ENCODE results near the gene SLC47A2. TPM values are rescaled to one million over a fixed set of nuclear protein-coding genes. Genes with fewer than 3 reads are reported as not detected.

Gene SLC47A2
- total and polyA plus RNA-seq, 2 of the 13 experiments (the other 11 are each of a cell fraction or from before 2014, with no cell fraction given) = 0.04 TPM; not detected in 1

- peak; percentile 68; the same call in 1 of the 2 replicates for TF ChIP-seq ZBTB33 (CRISPR knock-in tag; IDR thresholded peaks at IDR 0.05)
- TF ChIP-seq PRMT3 (CRISPR knock-in tag; IDR thresholded peaks at IDR 0.05; ENCODE audit: borderline replicate concordance, low read depth) = no peak
- no peak for TF ChIP-seq ZNF335 (CRISPR knock-in tag; IDR thresholded peaks at IDR 0.05)
- no peak for TF ChIP-seq SMARCE1 (IDR thresholded peaks at IDR 0.05; ENCODE audit: borderline replicate concordance)
- 0 out of 2 replicates have a peak, but pooled peaks have one; percentile 4 for TF ChIP-seq ZNF687 (CRISPR knock-in tag; IDR thresholded peaks at IDR 0.05)
- Histone ChIP-seq H3K79me2 (ENCODE audit: insufficient read depth, low read length) (no peaks in the 10 kb centered on the region), H3K36me3 (replicated peaks in 1 of 2; ENCODE audit: control insufficient read depth in 1 of 2, insufficient read depth in 2 of 2, low read length in 2 of 2) (no peaks in the 10 kb centered on the region), H3K4me1 (ENCODE audit: insufficient read depth, low read length) (peaks cover 64% of the 10 kb centered on the region), H3K9ac (ENCODE audit: insufficient read depth, low read depth, low read length) (no peak overlapping the region), H3K27me3 (ENCODE audit: control insufficient read depth in 1 of 2, insufficient read depth in 2 of 2, low read length in 2 of 2) (no peaks in the 10 kb centered on the region), H4K20me1 (ENCODE audit: insufficient read depth, low read length) (no peaks in the 10 kb centered on the region), H3K4me3 (replicated peaks in 1 of 3; ENCODE audit: insufficient read depth in 1 of 3, low read depth in 2 of 3, low read length in 3 of 3) (peak overlapping the region in 2 of 3 experiments; percentile 20 to 39; a peak in 2 of 6 replicates), H3K9me3 (ENCODE audit: low read length) (no peaks in the 10 kb centered on the region), H3K4me2 (ENCODE audit: low read depth, low read length) (peak overlapping the region; percentile 87), H3K27ac (ENCODE audit: extremely low read length, insufficient read depth, low read length) (no peak overlapping the region), H2AFZ (ENCODE audit: low read length) (no peak overlapping the region)
- intact Hi-C loops (cut with micrococcal nuclease; ENCODE audit: unreplicated experiment) (no loop called here), in situ Hi-C loops (cut with HindIII; ENCODE audit: extremely low pct_ligation_motif_present, low pct_unique_long_range_greater_than_20kb) (no loop called here)
- no TSS peak for BruUV-seq (replicated peaks)
- DNase-seq (ENCODE audit: low spot score) (no peak), ATAC-seq (peak; percentile 10; the same call in 2 of the 3 replicates), FAIRE-seq (no peak)
- 82% methylated on average over 8 of the region's 13 CpGs for WGBS (ENCODE audit: low lambda C conversion rate)
- ChIA-PET CTCF (ENCODE audit: low intra/inter-chr PET ratio, low total read pairs) (no interaction called here), POLR2A (interaction anchor here (0.5 to 1.8 kb wide), 5 partner anchors 13 to 212 kb away, joined by 3 to 6 read pairs (median 4); partner anchors contain the start of gene ALDH3A2)
Measured at GRCh38 chr17:19748807-19749193, 32.4 kb upstream of the SLC47A2 start.
